Fibroblast of villous mesenchyme (primary cell): ENCODE results near the gene LSS. TPM values are rescaled to one million over a fixed set of nuclear protein-coding genes. Genes with fewer than 3 reads are reported as not detected.

Experiments
- DNase-seq: peaks from one replicate; pipeline ENCODE4 v3.0.0-alpha.2; 2010; ENCODE audit warnings: low read depth
- H3K4me3 ChIP-seq: 2 replicates; pipeline ENCODE4 v1.5.1; 2011; ENCODE audit warnings: low read depth, mild to moderate bottlenecking, low read length
- CTCF ChIP-seq: IDR thresholded peaks from 2 replicates; pipeline ENCODE4 v1.5.1; 2012; ENCODE audit warnings: low read depth, mild to moderate bottlenecking, low read length; ENCODE audit not compliant: insufficient read depth
- total RNA-seq: library from RNA; depleted of rRNA; stranded (reverse); fragments of >200 nt; gene quantifications from 2 replicates; pipeline ENCODE4 v1.2.3, GENCODE V29; 2012

LSS gene
- total RNA-seq, 1 donor = 139 TPM

GRCh38 chr21:46158666-46159300, 69.8 kb downstream of the LSS start:
- no peak overlapping the region for H3K4me3 ChIP-seq
- no peak for TF ChIP-seq CTCF
- no peak for DNase-seq

- DNase-seq = no peak
- TF ChIP-seq CTCF = no peak
These were observed 70.6 kb downstream of the LSS start for GRCh38 chr21:46157987-46158451.

GRCh38 chr21:46157396-46157986, 71.1 kb downstream of the LSS start:
- no peak overlapping the region for H3K4me3 ChIP-seq
- no peak for DNase-seq
- no peak for TF ChIP-seq CTCF

More at GRCh38 chr21:46157987-46158451, 70.6 kb downstream of the LSS start:
- H3K4me3 ChIP-seq = no peak overlapping the region

GRCh38 chr21:46156678-46157077, 71.9 kb downstream of the LSS start:
- no peak overlapping the region for H3K4me3 ChIP-seq
- DNase-seq = no peak
- no peak for TF ChIP-seq CTCF

GRCh38 chr21:46156378-46156645, 72.3 kb downstream of the LSS start:
- DNase-seq = no peak
- no peak overlapping the region for H3K4me3 ChIP-seq
- TF ChIP-seq CTCF = no peak

GRCh38 chr21:46155514-46156377, 72.8 kb downstream of the LSS start, which contains the start of gene FTCD:
Gene FTCD (minus strand): TSS chr21:46155579. CDS start chr21:46155523, 56 bp downstream.
- DNase-seq = no peak
- no peak within 1 kb of the TSS for H3K4me3 ChIP-seq
- no peak for TF ChIP-seq CTCF
